ENCODE results near the gene AFDN.
"Not testable (repeated sequence)": the region's sequence is repeated elsewhere in the genome, so short reads cannot be mapped to it uniquely, and the experiment has no call there.

AFDN gene

GRCh38 chr6:168001514-168001913, 174.8 kb downstream of the AFDN start:
- DNase-seq (ENCODE audit: low read depth), result not testable (repeated sequence)

- DNase-seq (ENCODE audit: low read depth), result no peak
Measured at GRCh38 chr6:168002804-168003203, 176.1 kb downstream of the AFDN start.

DNA sequence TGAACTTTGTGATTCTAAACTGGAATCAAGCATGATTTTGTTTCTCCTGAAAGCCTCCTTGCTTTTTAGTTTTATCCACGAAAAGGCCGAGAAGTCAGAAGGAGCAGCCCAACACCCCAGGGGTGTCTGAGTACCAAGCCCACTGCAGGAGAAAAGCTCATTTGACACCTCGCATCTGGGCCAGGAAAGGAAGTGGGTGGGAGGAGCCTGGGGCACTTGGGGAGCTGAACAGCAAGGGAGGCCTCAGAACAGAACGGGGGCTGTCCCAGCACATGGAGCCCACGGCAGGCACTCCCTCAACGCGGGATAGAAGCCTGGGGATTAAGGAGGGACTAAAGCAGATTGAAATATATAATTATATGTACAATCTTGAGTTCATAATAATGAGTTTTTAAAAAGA, 177.3 kb downstream of the AFDN start:
- no peak for DNase-seq (ENCODE audit: low read depth)

DNA sequence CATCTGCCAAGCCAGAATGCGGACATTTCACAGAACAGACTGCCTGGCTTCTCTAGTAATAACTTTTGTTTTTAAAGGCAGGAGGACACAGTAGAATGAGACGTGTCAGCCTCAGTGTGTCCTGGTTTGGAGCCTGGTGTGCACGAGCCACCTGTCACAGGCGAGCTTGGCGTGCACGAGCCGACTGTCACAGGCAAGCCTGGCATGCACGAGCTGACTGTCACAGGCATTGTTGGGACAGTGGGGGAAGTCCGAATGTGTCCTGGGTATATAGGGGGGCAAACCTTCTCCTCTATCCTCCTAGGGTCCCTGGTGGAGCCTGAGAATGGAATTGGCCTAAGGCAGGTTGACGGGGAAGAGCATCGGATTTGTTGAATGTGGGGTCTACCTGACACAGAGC, 178.2 kb downstream of the AFDN start:
- no peak for DNase-seq (ENCODE audit: low read depth)

DNA sequence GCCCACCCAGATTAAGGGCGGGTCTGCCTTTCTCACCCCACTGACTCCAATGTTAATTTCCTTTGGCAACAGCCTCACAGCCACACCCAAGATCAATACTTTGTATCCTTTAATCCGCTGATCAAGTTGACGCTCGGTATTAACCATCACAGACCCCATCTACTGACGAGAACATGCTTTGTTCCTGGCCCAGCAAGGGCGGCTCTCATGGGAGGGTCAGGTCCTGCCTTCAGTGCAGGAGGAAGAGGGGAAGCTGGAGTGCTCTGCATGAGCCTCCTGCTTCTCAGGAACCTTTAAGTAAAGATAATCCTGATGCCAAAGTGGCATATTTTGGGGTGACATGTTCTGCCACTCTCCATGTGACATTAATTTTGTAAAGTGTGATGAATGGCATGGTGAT, 179.1 kb downstream of the AFDN start:
- no peak for DNase-seq (ENCODE audit: low read depth)

DNA sequence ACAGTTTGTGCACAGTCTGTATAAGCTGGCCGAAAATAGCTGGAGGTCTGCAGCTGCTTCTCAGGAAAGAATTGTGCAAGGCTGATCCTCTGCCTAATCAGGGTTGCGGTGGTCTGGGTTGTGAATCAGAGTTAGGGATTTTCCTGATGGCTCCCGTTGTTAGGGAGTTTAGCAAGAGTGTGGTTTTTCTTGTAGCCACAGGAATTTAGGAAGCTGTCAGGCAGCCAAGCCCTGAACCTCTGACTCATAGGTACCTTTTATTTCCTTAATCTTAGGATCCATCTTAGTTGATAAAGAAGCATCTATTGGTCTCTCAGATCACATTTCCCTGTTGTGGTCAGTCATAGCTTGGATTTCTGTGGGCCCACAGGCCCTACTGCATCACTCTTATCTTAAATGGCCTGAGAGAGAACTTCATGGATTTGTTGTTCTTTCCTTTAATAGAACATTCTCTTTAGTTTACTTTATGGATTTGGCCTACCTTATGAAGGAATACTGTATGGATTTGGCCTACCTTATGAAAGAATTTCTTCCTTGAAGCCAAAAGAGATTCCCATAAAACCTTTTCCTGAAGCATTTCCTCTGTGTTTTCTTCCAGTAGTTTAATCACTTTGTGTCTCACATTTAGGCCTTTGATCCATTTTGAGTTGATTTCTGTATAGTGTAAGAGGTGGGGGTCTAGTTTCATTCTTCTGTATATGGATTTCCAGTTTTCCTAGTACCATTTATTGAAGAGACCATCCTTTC, 181.1 kb downstream of the AFDN start:
- DNase-seq (ENCODE audit: low read depth), result peak; percentile 56

DNA sequence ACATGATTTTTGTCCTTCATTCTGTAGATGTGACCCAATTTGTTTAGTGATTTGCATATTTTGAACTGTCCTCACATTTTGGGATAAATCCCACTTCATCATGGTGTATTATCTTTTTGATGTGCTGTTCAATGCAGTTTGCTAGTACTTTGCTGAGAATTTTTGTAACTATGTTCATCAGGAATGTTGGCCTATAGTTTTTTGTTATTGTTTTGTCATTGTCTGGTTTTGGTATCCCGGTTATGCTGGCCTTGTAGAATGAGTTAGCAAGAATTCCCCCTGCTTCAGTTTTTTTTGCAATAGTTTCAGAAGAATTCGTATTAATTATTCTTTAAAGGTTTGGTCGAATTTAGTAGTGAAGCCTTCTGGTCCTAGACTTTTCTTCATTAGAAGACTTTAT, 182.6 kb downstream of the AFDN start:
- no peak for DNase-seq (ENCODE audit: low read depth)

DNA sequence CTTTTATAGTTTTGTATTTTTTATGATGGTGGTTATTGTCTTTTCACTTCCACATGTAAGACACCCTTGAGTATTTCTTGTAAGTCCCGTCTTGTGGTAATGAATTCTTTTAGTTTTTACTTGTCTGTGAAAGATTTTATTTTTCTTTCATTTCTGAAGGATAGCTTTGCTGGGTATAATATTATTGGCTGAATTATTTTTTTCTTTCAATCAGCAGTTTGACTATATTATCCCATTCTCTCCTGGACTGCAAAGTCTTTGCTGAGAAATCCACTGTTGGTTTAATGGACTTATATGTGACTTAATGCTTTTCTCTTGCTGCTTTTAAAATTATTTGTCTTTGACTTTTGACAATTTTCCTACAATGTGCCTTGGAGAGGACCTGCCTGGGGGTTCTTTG, 184.6 kb downstream of the AFDN start:
- DNase-seq (ENCODE audit: low read depth), result no peak

DNA sequence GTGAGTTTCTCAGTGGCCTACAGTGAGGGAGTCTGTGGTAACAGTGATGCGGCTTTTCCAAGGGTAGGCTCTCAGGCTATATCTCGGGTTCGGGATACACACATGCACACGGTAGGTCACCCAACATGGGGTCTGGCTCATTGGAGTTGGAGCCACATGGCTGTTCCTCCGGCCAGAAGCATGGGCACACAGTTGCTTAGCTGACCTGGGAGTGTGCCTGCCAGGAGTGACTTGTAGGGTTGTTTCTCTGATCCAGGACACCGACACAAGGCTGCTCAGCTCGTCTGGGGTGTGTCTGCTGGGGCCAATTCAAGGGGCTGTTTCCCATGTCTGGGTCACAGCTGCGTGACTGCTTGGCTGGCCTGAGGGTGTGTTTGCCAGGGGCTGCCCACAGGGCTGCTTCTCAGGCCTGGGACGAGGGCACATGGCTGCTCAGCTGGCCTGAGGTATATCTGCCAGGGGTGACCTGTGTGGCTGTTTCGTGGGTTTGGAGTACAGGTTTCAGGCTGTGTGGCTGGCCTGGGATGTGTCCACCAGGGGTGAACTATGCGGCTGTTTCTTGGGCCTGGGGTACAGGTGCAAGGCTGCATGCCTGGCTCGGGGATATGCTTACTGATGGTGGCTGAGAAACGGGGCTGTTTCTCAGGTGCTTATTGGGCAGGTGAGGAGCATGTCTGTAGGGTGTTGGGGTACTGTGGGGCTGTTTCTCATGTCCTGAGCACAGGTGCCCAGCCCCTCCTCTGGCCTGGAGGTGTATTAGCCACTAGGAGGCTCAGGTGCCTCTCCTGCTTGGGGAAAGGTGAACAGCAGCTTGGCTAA, 185.9 kb downstream of the AFDN start:
- no peak for DNase-seq (ENCODE audit: low read depth)

GRCh38 chr6:168013250-168013915, 186.7 kb downstream of the AFDN start:
- DNase-seq (ENCODE audit: low read depth), result no peak

GRCh38 chr6:168014428-168014827, 187.7 kb downstream of the AFDN start:
- DNase-seq (ENCODE audit: low read depth), result no peak

GRCh38 chr6:168015009-168015408, 188.3 kb downstream of the AFDN start:
- DNase-seq (ENCODE audit: low read depth), result no peak

- DNase-seq (ENCODE audit: low read depth), result no peak
Measured at GRCh38 chr6:168015482-168016175, 188.9 kb downstream of the AFDN start.

DNA sequence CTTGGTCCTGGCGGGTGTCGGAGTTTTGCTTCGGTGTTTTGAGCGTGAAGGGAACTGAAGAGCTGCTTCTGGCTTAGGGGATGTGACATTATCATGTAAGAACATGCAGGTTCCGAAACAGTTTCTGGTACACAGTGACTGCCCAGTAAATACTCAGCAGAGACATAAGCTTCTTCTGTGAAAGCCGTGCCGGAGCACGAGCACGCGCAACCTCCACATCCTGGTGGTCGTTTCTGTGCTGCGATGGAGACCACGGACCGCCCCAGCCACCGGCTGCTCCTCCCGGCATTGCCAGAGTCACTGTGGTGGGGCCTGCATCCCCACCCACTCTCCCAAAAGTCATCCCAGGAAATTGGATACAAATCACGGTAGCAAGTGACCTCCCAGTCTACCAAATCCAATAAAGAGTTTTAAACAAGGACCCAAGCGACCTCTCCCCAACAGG, 189.5 kb downstream of the AFDN start:
- no peak for DNase-seq (ENCODE audit: low read depth)

DNA sequence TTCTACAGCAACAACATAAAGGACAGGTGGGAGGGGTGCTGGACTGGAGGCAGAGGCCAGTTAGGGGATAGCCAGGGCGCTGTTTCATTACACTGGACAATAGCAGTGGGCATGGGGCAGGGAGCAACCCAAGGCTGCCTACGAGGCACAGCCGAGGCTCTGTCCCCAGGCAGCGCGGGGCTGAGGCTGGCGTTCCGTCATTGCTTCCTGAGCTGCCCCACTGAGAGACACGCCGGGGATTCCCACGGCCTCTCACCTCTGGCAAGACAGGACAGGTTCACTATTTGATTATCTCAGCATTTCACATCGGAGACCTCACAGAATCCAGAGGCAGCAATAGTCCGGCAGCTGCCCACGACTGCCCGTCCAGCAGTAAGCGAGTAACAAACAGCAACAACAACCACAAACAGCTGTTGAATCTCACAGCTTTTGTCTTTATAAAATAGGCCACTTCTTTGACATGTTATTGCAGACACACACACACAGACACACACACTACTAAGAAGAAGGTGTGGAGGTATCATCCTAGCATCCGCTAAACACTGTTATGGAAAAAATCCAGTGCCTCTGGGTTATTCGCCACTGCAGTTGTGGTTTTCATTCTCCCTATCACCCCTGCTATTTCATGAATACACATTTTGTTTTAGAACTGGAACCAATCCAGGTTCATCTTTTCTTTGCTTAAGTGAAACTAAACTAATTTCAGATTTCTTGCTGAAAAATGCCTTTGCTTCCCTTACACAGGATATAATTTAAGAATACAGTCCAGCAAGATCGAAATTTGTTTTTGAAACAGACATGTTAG, 190.2 kb downstream of the AFDN start:
- DNase-seq (ENCODE audit: low read depth), result no peak

DNA sequence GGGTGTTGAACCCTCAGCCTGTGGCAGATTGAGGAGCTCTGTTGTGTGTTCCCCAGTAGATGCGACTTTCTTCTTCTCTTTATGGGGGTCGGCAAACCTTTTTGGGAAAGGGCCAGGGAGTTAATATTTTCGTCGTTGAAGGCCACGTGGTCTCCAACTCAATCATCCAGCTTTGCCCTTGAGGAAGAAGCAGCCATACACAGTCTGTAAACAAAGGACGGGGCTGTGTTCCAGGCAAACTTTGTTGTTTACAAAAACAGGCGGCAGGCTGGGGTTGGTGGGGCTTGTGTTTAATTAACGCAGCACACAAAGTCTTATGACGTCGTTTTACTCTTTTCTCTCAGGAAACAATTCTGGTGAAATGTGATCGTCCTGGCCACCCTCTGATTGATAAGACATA, 190.9 kb downstream of the AFDN start:
- no peak for DNase-seq (ENCODE audit: low read depth)

- no peak for DNase-seq (ENCODE audit: low read depth)
Measured at GRCh38 chr6:168018664-168019063, 192.0 kb downstream of the AFDN start.

DNA sequence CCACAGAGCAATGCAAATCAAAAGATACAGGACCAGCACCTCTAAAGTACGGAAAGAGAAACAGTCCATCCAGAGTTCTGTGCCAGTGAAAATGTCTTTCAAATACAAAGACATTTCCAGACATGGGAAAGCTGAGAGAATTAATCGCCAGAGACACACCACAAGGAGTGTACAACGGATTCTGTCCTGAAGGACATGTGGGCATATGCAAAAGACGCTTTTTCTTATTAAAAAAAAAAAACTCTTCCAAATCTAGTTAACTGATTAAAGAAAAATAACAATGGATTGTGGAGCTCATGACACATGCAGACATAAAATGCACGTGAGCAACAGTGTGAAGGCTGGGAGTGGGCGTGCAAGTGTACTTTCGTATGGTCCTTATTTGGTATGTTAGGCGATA, 193.5 kb downstream of the AFDN start:
- no peak for DNase-seq (ENCODE audit: low read depth)

DNA sequence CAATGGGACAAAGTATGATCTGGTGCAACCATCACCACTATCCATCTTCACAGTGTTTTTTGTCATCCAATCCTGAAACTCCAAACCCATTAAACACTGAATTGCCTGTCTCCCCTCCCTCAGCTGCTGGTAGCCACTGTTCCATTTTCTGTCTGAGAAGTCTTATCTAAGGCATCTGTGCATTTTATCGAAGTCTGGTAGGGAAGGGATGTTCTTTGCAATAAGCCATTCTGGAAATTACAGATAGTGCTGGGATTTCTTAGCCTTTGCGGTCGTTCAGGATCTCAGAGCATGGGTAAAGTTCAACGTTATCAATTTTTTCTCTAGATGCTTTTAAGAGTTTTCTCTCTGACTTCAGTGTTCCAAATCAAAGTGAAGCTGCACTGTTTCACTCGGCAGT, 194.9 kb downstream of the AFDN start:
- DNase-seq (ENCODE audit: low read depth), result no peak
